IPS-18a (cell line): ENCODE data around the gene SPIRE1.
"Not testable (repeated sequence)": the region's sequence is repeated elsewhere in the genome, so short reads cannot be mapped to it uniquely, and the experiment has no call there.

ENCODE experiments used
- H3K27ac ChIP-seq: one replicate; pipeline ENCODE4 v1.5.1; 2013; ENCODE audit warnings: low read length
- H3K27me3 ChIP-seq: one replicate; pipeline ENCODE4 v1.6.1; 2013; ENCODE audit warnings: mild to moderate bottlenecking, low read length; ENCODE audit not compliant: control insufficient read depth, insufficient read depth
- H3K36me3 ChIP-seq: one replicate; pipeline ENCODE4 v1.6.1; 2013; ENCODE audit warnings: low read depth, low read length; ENCODE audit not compliant: control insufficient read depth
- H3K4me1 ChIP-seq: one replicate; pipeline ENCODE4 v1.6.1; 2013; ENCODE audit warnings: low read depth, low read length; ENCODE audit not compliant: control insufficient read depth
- H3K4me3 ChIP-seq: one replicate; pipeline ENCODE4 v1.5.1; 2013; ENCODE audit warnings: low read length
- H3K9ac ChIP-seq: one replicate; pipeline ENCODE4 v1.6.1; 2013; ENCODE audit warnings: mild to moderate bottlenecking, low read length, moderate library complexity
- H3K9me3 ChIP-seq: one replicate; pipeline ENCODE4 v1.6.1; 2013; ENCODE audit warnings: low read depth, low read length; ENCODE audit not compliant: control insufficient read depth

The SPIRE1 gene

GRCh38 chr18:12564378-12564777, 93.5 kb downstream of the SPIRE1 start:
- Histone ChIP-seq H3K4me3 (no peak overlapping the region), H3K27ac (no peak overlapping the region), H3K9ac (no peak overlapping the region), H3K4me1 (no peaks in the 10 kb centered on the region), H3K27me3 (no peaks in the 10 kb centered on the region), H3K9me3 (peaks cover 7% of the 10 kb centered on the region), H3K36me3 (no peaks in the 10 kb centered on the region)

DNA sequence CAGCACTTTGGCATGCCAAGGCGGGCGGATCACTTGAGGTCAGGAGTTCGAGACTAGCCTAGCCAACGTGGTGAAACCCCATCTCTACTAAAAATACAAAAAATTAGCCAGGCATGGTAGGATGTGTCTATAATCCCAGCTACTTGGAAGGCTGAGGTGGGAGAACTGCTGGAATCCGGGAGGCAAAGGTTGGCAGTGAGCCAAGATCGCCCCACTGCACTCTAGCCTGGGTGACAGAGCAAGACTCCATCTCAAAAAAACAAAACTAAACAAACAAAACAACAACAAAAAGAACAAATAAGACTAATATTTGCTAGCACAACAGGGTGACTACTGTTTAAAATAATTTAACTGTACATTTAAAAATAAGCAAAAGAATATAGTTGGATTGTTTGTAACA, 97.3 kb downstream of the SPIRE1 start:
- H3K4me3 ChIP-seq, H3K27ac ChIP-seq, H3K36me3 ChIP-seq, H3K27me3 ChIP-seq, H3K9ac ChIP-seq, H3K9me3 ChIP-seq, H3K4me1 ChIP-seq: not testable (repeated sequence)

GRCh38 chr18:12559319-12559718, 98.6 kb downstream of the SPIRE1 start:
- Histone ChIP-seq H3K4me3 (no peak overlapping the region), H3K4me1 (no peaks in the 10 kb centered on the region), H3K9ac (no peak overlapping the region), H3K36me3 (no peaks in the 10 kb centered on the region), H3K9me3 (peaks cover 13% of the 10 kb centered on the region), H3K27ac (no peak overlapping the region), H3K27me3 (no peaks in the 10 kb centered on the region)

DNA sequence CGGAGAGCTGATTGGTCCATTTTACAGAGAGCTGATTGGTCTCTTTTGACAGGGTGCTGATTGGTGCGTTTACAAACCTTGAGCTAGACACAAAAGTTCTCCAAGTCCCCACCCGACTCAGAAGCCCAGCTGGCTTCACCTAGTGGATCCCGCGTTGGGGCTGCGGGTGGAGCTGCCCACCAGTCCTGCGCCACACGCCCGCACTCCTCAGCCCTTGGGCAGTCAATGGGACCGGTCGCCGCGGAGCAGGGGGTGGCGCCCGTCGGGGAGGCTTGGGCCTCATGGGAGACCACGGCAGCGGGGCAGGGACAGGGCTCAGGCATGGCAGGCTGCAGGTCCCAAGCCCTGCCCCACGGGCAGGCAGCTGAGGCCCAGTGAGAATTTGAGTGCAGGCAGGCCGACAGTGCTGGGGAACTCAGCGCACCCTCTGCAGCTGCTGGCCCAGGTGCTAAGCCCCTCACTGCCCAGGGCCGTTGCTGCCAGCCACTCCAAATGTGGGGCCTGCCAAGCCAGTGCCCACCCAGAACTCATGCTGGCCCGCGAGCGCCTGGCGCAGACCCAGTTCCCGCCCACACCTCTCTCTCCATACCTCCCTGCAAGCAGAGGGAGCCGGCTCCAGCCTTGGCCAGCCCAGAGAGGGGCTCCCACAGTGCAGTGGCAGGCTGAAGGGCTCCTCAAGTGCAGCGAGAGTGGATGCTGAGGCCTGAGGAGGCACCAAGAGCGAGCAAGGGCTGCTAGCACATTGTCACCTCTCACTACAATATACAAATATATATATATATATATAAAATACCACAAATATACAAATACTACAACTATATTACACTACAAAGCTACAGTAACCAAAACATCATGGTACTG, 100.7 kb downstream of the SPIRE1 start:
- Histone ChIP-seq H3K4me3 (no peak overlapping the region), H3K4me1 (no peaks in the 10 kb centered on the region), H3K36me3 (no peaks in the 10 kb centered on the region), H3K27ac (no peak overlapping the region), H3K27me3 (no peaks in the 10 kb centered on the region), H3K9ac (no peak overlapping the region), H3K9me3 (peaks cover 14% of the 10 kb centered on the region)

DNA sequence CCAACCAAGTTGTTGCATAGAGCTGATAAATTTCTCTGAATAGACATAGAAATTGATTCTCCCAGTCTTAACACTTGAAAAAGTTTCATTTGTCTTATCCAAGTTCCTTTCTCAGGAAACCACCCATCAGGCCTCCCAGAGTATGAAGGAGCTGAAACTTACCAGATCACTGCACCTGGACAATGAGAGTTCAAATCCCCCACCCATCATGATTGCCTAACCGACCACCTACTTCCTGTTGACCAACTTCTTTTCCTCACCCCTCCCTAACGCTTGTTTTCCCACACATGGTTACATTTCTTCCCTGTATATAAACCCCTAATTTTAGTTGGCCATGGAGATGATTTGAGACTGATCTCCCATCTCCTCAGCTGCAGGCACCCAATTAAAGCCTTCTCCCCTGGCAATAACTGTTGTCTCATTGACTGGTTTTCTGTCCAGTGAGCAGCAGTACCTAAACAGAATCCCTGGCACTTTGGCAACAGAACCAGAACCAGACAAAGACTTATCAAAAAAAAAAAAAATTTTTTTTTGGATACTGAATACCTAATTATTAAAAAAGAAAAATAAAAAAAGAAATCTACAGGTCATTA, 103.0 kb downstream of the SPIRE1 start:
- Histone ChIP-seq H3K36me3 (no peaks in the 10 kb centered on the region), H3K4me1 (no peaks in the 10 kb centered on the region), H3K27ac (no peak overlapping the region), H3K9me3 (peaks cover 9% of the 10 kb centered on the region), H3K9ac (no peak overlapping the region), H3K4me3 (no peak overlapping the region), H3K27me3 (no peaks in the 10 kb centered on the region)

DNA sequence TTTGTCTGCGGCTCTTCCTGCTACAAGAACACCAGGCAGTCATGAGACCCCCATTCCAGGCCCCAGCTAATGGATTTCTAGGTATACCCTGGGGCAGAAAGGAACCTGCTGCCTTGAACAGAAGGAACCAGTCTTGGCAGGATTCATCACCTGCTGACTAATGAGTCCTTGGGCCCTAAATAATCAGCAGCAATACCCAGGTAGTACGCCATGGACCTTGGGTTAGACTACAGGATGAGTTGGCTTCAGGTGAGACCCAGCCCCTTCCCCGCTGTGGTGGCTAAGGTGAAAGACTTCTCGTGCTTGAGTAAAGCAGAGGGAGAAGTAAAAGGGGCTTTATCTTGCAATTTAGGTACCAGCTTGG, 105.0 kb downstream of the SPIRE1 start:
- H3K4me3 ChIP-seq, result no peak overlapping the region
- H3K4me1 ChIP-seq, result no peaks in the 10 kb centered on the region
- no peak overlapping the region for H3K9ac ChIP-seq
- no peaks in the 10 kb centered on the region for H3K27me3 ChIP-seq
- H3K27ac ChIP-seq, result no peak overlapping the region
- H3K36me3 ChIP-seq, result no peaks in the 10 kb centered on the region
- peaks cover 8% of the 10 kb centered on the region for H3K9me3 ChIP-seq

DNA sequence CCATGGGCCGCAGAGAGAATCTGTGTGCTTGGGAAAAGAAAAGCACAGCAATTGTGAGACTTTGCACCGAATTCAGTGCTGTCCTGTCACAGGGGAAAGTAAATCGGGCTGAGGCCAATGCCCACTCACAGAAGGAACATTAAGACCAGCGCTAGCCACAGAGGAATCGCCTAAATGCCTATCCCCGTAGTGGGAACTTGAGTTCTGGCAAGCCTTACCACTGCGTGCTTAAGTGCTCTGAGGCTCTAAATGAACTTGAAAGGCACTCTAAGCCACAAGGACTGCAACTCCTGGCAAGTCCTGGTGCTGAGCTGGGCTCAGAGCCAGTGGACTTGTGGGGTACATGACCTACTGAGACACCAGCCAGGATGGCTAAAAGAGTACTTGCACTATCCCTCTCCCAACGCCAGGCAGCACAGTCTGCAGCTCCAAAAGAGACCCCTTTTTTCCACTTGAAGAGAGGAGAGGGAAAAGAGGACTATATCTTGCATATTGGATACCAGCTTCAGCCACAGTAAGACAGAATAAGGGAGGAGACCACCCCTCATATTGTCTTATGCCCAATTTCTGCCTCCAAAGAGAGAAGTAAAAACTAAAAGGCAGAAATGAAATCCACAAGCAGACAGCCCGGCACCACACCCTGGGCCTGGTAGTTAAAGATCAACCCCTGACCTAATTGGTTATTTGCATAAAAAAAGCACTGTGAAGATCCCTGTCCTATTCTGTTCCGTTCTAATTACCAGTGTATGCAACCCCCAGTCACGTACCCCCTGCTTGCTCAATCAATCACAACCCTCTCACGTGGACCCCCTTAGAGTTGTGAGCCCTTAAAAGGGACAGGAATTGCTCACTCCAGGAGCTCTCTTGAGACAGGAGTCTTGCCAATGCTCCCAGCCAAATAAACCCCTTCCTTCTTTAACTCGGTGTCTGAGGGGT, 105.7 kb downstream of the SPIRE1 start:
- not testable (repeated sequence) for H3K9me3 ChIP-seq, H3K27ac ChIP-seq, H3K36me3 ChIP-seq, H3K9ac ChIP-seq, H3K4me1 ChIP-seq, H3K4me3 ChIP-seq, H3K27me3 ChIP-seq

GRCh38 chr18:12551466-12551865, 106.4 kb downstream of the SPIRE1 start:
- H3K36me3 ChIP-seq, H3K4me1 ChIP-seq, H3K27ac ChIP-seq, H3K27me3 ChIP-seq, H3K4me3 ChIP-seq, H3K9me3 ChIP-seq, H3K9ac ChIP-seq: not testable (repeated sequence)

GRCh38 chr18:12543697-12544096, 114.2 kb downstream of the SPIRE1 start:
- Histone ChIP-seq H3K4me3 (no peak overlapping the region), H3K27ac (no peak overlapping the region), H3K9ac (no peak overlapping the region), H3K27me3 (no peaks in the 10 kb centered on the region), H3K9me3 (no peaks in the 10 kb centered on the region), H3K4me1 (no peaks in the 10 kb centered on the region), H3K36me3 (no peaks in the 10 kb centered on the region)

DNA sequence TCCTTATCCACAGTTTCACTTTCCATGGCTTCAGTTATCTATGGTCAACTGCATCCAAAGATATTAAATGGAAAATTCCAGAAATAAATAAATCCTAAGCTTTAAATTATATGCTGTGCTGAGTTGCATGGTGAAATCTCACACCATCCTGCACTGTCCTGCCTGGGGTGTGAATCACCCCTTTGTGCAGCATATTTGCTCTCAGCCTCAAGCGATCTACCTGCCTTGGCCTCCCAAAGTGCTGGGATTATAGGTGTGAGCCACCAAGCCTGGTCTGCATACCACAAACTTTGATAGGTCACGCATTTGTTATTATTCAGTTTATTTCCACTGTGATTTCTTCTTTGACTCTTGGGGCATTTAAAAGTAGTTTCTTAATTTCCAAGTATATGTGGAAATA, 117.2 kb downstream of the SPIRE1 start:
- H3K9me3 ChIP-seq, result no peaks in the 10 kb centered on the region
- H3K27ac ChIP-seq, result no peak overlapping the region
- H3K9ac ChIP-seq, result no peak overlapping the region
- H3K4me1 ChIP-seq, result no peaks in the 10 kb centered on the region
- no peaks in the 10 kb centered on the region for H3K27me3 ChIP-seq
- no peak overlapping the region for H3K4me3 ChIP-seq
- H3K36me3 ChIP-seq, result no peaks in the 10 kb centered on the region

DNA sequence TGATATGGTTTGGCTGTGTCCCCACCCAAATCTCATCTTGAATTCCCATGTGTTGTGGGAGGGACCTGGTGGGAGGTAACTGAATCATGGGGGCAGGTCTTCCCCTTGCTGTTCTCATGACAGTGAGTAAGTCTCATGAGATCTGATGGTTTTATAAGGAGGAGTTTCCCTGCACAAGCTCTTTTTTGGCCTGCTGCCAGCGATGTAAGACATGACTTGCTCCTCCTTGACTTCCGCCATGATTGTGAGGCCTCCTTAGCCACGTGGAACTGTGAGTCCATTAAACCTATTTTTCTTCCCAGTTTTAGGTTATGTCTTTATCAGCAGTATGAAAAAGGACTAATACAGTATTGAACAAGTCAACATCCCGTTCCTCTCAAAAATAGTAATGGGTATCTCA, 118.7 kb downstream of the SPIRE1 start:
- H3K27ac ChIP-seq, result not testable (repeated sequence)

More for the DNA sequence above, 118.7 kb downstream of the SPIRE1 start:
- not testable (repeated sequence) for H3K4me1 ChIP-seq, H3K9me3 ChIP-seq, H3K9ac ChIP-seq, H3K27me3 ChIP-seq, H3K4me3 ChIP-seq, H3K36me3 ChIP-seq
